A549 treated with ZK216348 at 1 μM for 4 hours (cell line): ENCODE results near the gene WFIKKN1. TPM values are rescaled to one million over a fixed set of nuclear protein-coding genes. Genes with fewer than 3 reads are reported as not detected.

Source experiments
- total RNA-seq: library from RNA; stranded (reverse); fragments of 200-300 nt; extraction: Qiagen RNA extraction; gene quantifications from 5 replicates; pipeline ENCODE4 v1.2.3, GENCODE V29; 2022; ENCODE audit warnings: low read depth

WFIKKN1 gene, protein sequence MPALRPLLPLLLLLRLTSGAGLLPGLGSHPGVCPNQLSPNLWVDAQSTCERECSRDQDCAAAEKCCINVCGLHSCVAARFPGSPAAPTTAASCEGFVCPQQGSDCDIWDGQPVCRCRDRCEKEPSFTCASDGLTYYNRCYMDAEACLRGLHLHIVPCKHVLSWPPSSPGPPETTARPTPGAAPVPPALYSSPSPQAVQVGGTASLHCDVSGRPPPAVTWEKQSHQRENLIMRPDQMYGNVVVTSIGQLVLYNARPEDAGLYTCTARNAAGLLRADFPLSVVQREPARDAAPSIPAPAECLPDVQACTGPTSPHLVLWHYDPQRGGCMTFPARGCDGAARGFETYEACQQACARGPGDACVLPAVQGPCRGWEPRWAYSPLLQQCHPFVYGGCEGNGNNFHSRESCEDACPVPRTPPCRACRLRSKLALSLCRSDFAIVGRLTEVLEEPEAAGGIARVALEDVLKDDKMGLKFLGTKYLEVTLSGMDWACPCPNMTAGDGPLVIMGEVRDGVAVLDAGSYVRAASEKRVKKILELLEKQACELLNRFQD
- 0.18 to 0.26 TPM (median 0.22 TPM) in 4 of 5 replicates, not detected in the other for total RNA-seq

DNA sequence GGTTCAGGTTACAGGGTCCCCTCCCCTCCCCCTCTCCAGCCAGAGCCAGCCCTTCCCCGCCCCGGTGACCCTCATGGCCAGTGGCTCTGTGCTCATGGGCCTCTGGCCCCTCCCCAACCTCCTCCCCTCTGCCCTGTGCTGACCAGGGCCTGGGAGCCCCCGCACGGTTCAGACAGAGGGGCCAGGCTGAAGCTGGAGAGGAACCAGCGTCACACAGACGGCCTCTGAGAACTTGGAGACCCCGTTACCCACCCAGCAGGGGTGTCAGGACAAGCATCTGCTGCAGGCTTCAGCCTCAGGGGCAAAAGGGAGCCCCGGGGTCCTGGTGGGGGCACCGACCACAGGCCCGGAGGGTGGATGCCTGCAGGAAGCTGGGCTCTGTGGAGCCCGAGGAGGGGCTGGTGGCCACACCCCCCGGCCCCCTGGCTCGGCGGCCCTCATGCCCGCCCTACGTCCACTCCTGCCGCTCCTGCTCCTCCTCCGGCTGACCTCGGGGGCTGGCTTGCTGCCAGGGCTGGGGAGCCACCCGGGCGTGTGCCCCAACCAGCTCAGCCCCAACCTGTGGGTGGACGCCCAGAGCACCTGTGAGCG, at the start of gene WFIKKN1:
TSS of gene WFIKKN1 (plus strand) at position 171 of the 591 bp plus-strand sequence. CDS start at position 440, 269 bp downstream.

GRCh38 chr16:589658-590187, 41.1 kb upstream of the WFIKKN1 start, which contains the start of gene RAB40C:
TSS of gene RAB40C (plus strand) at chr16:590066. CDS start at chr16:590292, 226 bp downstream.

GRCh38 chr16:636206-637080, 5.7 kb downstream of the WFIKKN1 start, which contains the start of gene METTL26:
TSS of gene METTL26 (minus strand) at chr16:636305. CDS start at chr16:636290, 15 bp downstream.

DNA sequence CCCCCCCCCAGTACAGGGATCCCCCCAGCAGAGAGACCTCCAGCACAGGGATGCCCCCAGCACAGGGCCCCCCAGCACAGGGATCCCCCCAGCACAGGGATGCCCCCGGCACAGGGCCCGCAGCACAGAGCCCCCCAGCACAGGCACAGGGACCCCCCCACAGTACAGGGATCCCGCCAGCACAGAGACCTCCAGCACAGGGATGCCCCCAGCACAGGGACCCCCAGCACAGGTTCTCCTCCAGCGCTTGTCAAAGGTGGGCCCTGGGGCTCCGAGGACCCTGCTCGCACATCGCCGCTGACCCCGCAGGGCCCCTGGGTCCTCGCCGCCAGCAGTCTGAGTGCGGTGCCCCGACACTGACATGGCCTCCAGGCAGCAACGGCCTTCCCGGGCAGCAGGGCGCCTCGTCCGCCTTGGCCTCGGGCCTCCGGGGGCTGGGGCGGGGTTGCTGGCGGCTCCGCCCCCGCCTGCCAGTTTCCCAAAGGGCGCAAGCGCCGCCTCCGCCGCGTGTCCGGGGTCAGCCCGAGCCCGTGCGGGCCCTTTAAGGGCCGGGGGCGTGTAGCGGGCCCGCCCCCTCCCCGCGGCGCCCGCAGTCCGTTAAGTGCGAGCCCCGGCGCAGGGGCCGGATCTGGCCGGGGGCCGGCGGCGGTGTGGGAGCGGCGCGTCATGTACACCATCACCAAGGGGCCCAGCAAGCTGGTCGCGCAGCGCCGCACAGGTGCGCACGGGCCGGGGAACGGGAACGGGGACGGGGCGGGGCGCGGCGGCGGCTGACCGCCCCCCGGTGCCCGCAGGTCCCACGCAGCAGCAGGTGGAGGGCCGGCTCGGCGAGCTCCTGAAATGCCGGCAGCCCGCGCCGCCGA, 10.8 kb downstream of the WFIKKN1 start, which contains the start of gene MCRIP2:
TSS of gene MCRIP2 (plus strand) at position 503 of the 863 bp plus-strand sequence. CDS start at position 667, 164 bp downstream.

GRCh38 chr16:648781-649589, 18.2 kb downstream of the WFIKKN1 start, which contains the start of gene WDR90:
TSS of gene WDR90 (plus strand) at chr16:649365. CDS start at chr16:649417, 52 bp downstream.

GRCh38 chr16:667780-668518, 37.2 kb downstream of the WFIKKN1 start, which contains the start of gene RHOT2:
TSS of gene RHOT2 (plus strand) at chr16:668132. CDS start at chr16:668200, 68 bp downstream.

DNA sequence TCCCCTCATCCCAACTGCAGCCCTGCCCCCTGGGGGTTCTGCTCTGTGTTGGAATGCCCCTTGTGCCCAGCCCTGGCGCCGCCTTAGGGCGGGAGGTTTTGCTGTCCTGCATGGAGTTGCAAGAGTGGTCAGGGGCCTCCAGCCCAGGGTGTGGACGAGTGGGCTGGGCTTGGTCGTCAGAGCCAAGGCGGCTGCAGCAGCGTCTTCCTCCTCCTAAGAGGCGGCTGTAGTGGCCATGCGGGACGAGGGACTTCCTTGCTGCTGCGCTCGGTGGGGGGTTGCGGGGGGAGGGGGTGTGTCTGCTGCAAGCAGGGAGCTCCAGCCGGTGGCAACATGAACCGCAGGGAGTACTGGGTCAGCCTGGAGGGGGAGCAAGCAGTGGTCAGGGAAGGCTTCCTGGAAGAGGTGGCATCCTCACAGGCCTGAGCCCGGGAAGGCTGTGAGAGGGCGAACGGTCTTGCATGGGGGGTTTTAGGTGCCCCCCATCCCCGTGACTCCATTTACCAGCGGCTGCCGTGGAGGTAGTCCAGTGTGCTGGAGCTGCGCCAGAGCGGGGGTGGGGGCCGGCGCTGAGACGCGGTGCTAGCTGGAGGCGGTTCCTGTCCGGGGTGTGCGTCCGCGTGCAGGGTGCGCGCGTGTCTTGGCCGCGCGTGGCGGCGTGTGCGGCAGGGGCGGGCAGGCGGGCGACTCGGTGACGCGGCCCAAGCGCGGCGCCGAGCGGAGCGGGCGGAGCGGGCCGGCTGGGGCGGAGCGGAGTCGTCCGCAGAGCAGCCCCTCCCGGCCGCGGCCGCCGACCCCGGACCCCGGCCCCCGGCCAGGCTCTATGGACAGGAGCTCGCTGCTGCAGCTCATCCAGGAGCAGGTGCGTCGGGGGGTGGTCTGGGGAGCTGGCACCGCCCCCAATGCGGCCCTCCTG, 44.4 kb downstream of the WFIKKN1 start, which contains the start of gene RHBDL1:
TSS of gene RHBDL1 (plus strand) at position 704 of the 916 bp plus-strand sequence. CDS start at position 824, 120 bp downstream.

DNA sequence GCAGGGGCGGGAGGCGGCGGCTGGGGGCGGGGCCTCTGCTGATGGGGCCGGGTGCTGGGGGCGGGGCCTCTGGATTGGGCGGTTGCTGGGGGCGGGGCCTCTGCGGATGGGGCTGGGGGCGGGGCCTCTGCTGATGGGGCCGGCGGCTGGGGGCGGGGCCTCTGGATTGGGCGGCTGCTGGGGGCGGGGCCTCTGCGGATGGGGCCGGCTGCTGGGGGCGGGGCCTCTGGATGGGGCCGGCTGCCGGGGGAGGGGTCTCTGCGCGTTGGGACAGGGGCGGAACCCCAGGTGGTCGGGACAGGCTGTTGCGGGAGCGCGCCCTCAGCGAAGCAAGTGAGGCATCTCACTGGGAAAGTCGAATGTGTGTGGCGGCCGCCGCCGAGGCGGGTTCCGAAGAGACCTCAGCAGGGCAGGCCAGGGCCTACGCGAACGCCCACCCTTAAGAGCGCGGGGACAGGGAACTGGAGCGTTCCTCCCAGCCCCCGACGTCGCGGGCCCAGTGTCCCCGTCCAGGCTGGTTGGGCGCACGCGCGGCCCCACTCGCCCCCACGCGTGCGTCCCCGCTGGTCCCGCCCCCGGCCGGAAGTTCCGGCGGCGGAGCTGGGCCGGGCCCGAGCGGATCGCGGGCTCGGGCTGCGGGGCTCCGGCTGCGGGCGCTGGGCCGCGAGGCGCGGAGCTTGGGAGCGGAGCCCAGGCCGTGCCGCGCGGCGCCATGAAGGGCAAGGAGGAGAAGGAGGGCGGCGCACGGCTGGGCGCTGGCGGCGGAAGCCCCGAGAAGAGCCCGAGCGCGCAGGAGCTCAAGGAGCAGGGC, 49.2 kb downstream of the WFIKKN1 start, which contains the start of gene STUB1:
TSS of gene STUB1 (plus strand) at position 597 of the 811 bp plus-strand sequence. CDS start at position 713, 116 bp downstream.

Other genes starting within 250 kb of the WFIKKN1 start
- 20.4 to 41.0 TPM (median 36.6 TPM) in 5 replicates for gene PGAP6, start 249.0 kb upstream of the WFIKKN1 start, total RNA-seq
- gene NME4, start 233.8 kb upstream of the WFIKKN1 start, total RNA-seq = 232 to 478 TPM (median 441 TPM) in 5 replicates
- 18.5 to 31.1 TPM (median 25.8 TPM) in 5 replicates for gene DECR2, start 229.1 kb upstream of the WFIKKN1 start, total RNA-seq
- gene RAB11FIP3, start 205.3 kb upstream of the WFIKKN1 start, total RNA-seq = 15.0 to 26.7 TPM (median 23.0 TPM) in 5 replicates
- 30.2 to 84.8 TPM (median 76.9 TPM) in 5 replicates for gene CAPN15, start 103.3 kb upstream of the WFIKKN1 start, total RNA-seq
- gene PRR35, start 70.6 kb upstream of the WFIKKN1 start, total RNA-seq = 0.11 to 0.20 TPM (median 0.13 TPM) in 4 of 5 replicates, not detected in the other
- 0.14 to 0.32 TPM (median 0.19 TPM) in 5 replicates for gene NHLRC4, start 64.0 kb upstream of the WFIKKN1 start, total RNA-seq
- gene PIGQ, start 61.0 kb upstream of the WFIKKN1 start, total RNA-seq = 18.4 to 44.1 TPM (median 36.7 TPM) in 5 replicates
- 9.9 to 20.9 TPM (median 20.2 TPM) in 5 replicates for gene RAB40C, start 40.9 kb upstream of the WFIKKN1 start, total RNA-seq
- 71.6 to 145 TPM (median 132 TPM) in 5 replicates for gene METTL26, start 5.3 kb downstream of the WFIKKN1 start, total RNA-seq
- gene MCRIP2, start 10.8 kb downstream of the WFIKKN1 start, total RNA-seq = 17.9 to 45.8 TPM (median 40.4 TPM) in 5 replicates
- gene WDR90, start 18.4 kb downstream of the WFIKKN1 start, total RNA-seq = 13.9 to 34.9 TPM (median 26.8 TPM) in 5 replicates
- gene RHOT2, start 37.1 kb downstream of the WFIKKN1 start, total RNA-seq = 44.9 to 111 TPM (median 98.0 TPM) in 5 replicates
- 0.34 to 1.8 TPM (median 1.4 TPM) in 5 replicates for gene RHBDL1, start 44.7 kb downstream of the WFIKKN1 start, total RNA-seq
- 82.6 to 135 TPM (median 106 TPM) in 5 replicates for gene STUB1, start 49.4 kb downstream of the WFIKKN1 start, total RNA-seq
- 55.5 to 80.8 TPM (median 78.9 TPM) in 5 replicates for gene JMJD8, start 53.3 kb downstream of the WFIKKN1 start, total RNA-seq
- gene WDR24, start 59.4 kb downstream of the WFIKKN1 start, total RNA-seq = 2.9 to 7.7 TPM (median 6.7 TPM) in 5 replicates
- 3.5 to 8.1 TPM (median 7.5 TPM) in 5 replicates for gene FBXL16, start 74.8 kb downstream of the WFIKKN1 start, total RNA-seq
- 66.1 to 229 TPM (median 200 TPM) in 5 replicates for gene METRN, start 84.1 kb downstream of the WFIKKN1 start, total RNA-seq
- gene ANTKMT, start 90.2 kb downstream of the WFIKKN1 start, total RNA-seq = 25.7 to 66.6 TPM (median 52.1 TPM) in 5 replicates
- 4.1 to 7.1 TPM (median 6.2 TPM) in 5 replicates for gene CCDC78, start 95.5 kb downstream of the WFIKKN1 start, total RNA-seq
- gene HAGHL, start 96.1 kb downstream of the WFIKKN1 start, total RNA-seq = 14.3 to 23.8 TPM (median 18.4 TPM) in 5 replicates
- gene CIAO3, start 110.0 kb downstream of the WFIKKN1 start, total RNA-seq = 16.4 to 29.7 TPM (median 25.3 TPM) in 5 replicates
- 2.4 to 4.2 TPM (median 3.2 TPM) in 5 replicates for gene MSLN, start 129.7 kb downstream of the WFIKKN1 start, total RNA-seq
- 28.5 to 57.2 TPM (median 55.7 TPM) in 5 replicates for gene RPUSD1, start 157.4 kb downstream of the WFIKKN1 start, total RNA-seq
- gene CHTF18, start 157.6 kb downstream of the WFIKKN1 start, total RNA-seq = 9.9 to 37.8 TPM (median 24.1 TPM) in 5 replicates
- gene GNG13, start 169.7 kb downstream of the WFIKKN1 start, total RNA-seq = not detected in 5 replicates